GM12872 (cell line): ENCODE measurements around the gene SLC35G1.

Experiments used
- CTCF ChIP-seq: IDR thresholded peaks from 3 replicates; pipeline ENCODE4 v1.5.1; 2011; ENCODE audit warnings: low read depth, mild to moderate bottlenecking, low read length, moderate library complexity; ENCODE audit not compliant: insufficient read depth

SLC35G1 gene

DNA sequence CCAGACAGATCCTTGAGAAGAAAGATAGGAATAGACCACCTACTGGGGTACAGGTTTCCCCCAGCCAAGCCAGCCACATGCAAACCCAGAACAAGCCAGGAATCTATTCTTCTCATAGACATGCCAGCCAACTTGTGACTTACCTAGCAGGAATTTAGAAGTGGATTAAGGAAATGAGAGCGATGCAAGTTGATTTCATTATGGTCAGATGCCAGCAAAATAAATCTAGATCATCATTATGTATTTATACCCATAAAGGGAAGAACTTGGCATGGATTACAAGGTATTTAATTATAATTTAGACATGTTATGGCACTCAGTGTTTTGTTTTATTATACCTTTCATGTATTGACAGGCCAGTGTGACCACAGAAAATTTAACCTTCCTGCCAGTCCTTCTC lies 32.8 kb downstream of the SLC35G1 start:
- TF ChIP-seq CTCF, result no peak

GRCh38 chr10:93938140-93938539 lies 44.4 kb downstream of the SLC35G1 start:
- no peak for TF ChIP-seq CTCF

GRCh38 chr10:93940881-93941280 lies 47.1 kb downstream of the SLC35G1 start:
- no peak for TF ChIP-seq CTCF

DNA sequence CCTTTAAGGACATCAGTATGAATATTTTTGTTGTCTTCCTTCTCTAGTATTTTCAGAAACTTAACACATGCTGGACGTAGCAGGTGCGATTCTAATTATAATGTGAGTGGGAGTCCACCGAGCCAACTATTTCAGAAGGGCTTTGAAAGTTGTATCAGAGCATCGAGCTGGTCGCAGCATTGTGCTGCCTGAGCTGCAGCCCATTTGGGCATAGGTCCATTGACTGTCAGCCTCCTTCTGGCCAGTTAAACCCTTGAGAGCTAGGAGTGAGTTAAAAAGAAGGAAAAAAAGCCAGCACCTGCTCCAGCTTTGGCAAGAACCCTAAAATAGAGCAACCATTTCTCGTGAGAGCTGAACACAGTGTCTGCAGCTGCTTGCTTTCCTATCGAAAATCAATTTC lies 47.8 kb downstream of the SLC35G1 start:
- no peak for TF ChIP-seq CTCF

DNA sequence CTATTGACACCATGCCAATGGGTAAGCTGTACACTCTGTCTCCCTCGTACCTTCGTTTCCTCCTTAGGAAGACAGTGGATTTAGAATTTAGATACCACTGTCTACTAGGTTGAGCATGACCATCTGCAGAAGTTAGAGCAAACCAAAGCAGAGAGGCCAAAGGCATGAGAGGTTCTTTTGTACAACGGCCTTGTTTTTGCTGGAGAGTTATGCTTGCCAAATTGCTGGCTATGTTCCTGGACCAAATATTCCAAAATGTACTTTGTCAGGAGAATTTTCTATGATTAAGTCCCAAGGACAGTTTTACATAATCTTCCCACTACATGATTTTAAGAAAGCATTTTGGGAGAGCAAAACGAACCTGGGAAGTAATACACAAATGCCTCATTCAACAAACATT lies 52.0 kb downstream of the SLC35G1 start:
- no peak for TF ChIP-seq CTCF

DNA sequence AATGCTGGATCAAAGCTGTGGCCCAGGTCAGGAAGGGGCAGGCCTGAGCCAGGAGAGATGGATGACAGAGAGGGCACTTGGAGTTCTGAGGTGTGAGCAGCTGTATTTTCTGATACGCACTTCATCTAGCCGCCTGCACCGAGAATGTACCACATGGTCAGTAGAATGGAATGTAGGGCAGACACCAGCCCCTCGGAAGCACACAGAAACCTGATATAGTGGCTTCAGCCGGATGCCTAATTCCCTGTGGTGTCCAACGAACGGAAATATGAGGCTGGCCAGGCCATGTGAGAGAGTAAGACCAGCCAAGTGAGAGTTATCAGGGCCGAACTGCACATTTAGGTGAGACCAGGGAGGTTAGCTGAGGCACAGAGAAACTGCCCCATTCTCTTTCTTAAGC lies 53.3 kb downstream of the SLC35G1 start:
- TF ChIP-seq CTCF, result no peak

GRCh38 chr10:93947524-93947923 lies 53.7 kb downstream of the SLC35G1 start:
- TF ChIP-seq CTCF, result no peak

GRCh38 chr10:93951905-93952304 lies 58.1 kb downstream of the SLC35G1 start:
- TF ChIP-seq CTCF, result no peak
